Astrocyte (in vitro differentiated cells and primary cell): Measurements from ENCODE around the gene MRPL43.

Source experiments
- CTCF ChIP-seq: IDR thresholded peaks from 2 replicates; pipeline ENCODE4 v1.5.1; 2011; ENCODE audit warnings: low read depth, mild to moderate bottlenecking, inconsistent platforms, low read length, moderate library complexity; ENCODE audit not compliant: insufficient read depth
- EZH2 ChIP-seq: IDR thresholded peaks from 2 replicates; pipeline ENCODE4 v1.6.1; 2012; ENCODE audit warnings: mild to moderate bottlenecking, low read length, inconsistent platforms; ENCODE audit not compliant: insufficient read depth

- no peak for TF ChIP-seq EZH2
- TF ChIP-seq CTCF = no peak
Measured at GRCh38 chr10:101032637-101033224, 45.4 kb upstream of the MRPL43 start.
